ENCODE data around the gene UTP11. TPM values are rescaled to one million over a fixed set of nuclear protein-coding genes. Genes with fewer than 3 reads are reported as not detected.

The UTP11 gene
- total and polyA plus RNA-seq, 2 of the 8 experiments (the other 6 are each of a cell fraction or from before 2014, with no cell fraction given), result 19.5 to 60.5 TPM

DNA sequence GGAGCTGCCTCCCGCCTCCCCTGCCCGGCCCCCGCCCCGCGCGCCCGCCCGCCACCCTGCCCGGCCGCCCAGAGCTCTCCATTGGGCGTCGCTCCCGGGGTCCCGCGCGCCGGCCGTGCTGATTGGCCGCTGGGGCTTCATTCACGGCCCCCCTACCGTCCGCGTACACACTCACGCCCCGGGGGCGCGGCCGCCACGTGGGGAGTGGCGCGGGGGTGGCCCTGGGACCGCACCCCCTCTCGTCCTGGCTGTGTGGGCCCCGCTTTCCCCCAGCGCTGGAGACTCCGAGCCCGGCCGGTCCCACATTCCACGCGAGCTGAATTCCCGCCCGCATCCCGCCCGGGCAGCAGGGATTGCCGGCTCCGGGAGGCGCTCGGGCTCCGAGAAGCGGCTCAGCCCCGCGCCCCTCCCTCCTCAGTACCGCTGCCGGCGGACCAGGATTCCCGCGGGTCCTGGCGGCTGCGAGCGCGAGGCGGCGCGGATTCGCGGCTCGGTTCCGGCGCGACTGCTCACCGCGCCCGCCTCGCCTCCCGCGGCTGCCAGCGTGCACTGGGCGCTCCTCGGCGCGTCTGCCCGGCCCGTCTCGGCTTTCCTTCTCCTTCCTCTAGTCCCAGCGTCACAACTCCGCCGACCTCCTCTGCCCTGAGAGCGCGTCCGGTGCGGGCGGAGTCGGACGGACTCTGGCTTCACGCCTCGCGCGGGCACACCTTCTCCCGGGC is 34.5 kb downstream of the UTP11 start (continued):
- TF ChIP-seq ASH2L (IDR thresholded peaks at IDR 0.05; ENCODE audit: low read length), result peak; percentile 81
- TF ChIP-seq KDM4A (IDR thresholded peaks at IDR 0.05; ENCODE audit: low read depth, low read length, severe bottlenecking), result peak; percentile 54
- TF ChIP-seq TAF7 (optimal IDR thresholded peaks at IDR 0.05; ENCODE audit: borderline replicate concordance, low read depth, low read length), result no peak
- 0 out of 4 replicates have a peak, but pooled peaks of 1 of the 3 experiments have one; percentile 3 for TF ChIP-seq CTCF (IDR thresholded peaks at IDR 0.05; ENCODE audit: control extremely low read depth in 1 of 3, insufficient read depth in 1 of 3, low read depth in 1 of 3, low read length in 3 of 3)
- no peak for TF ChIP-seq ZNF274 (IDR thresholded peaks at IDR 0.05; ENCODE audit: borderline replicate concordance, extremely low read depth, low read length)
- peak; percentile 55; the same call in 1 of the 2 replicates for TF ChIP-seq CREB1 (IDR thresholded peaks at IDR 0.05)
- TF ChIP-seq GABPA (IDR thresholded peaks at IDR 0.05; ENCODE audit: borderline replicate concordance, insufficient read depth, low read length), result peak; percentile 69; the same call in 1 of the 2 replicates
